SH-SY5Y (cell line): ENCODE data around the gene CHGA.

Experiments
- GATA2 ChIP-seq: IDR thresholded peaks from 2 replicates; pipeline ENCODE4 v1.6.1; 2011; ENCODE audit warnings: mild to moderate bottlenecking, low read depth, low read length
- GATA3 ChIP-seq: IDR thresholded peaks from 2 replicates; pipeline ENCODE4 v1.6.1; 2011; ENCODE audit warnings: low read depth, mild to moderate bottlenecking, low read length, moderate library complexity

GRCh38 chr14:92950773-92951172 is 27.8 kb downstream of the CHGA start:
- no peak for TF ChIP-seq GATA3
- TF ChIP-seq GATA2: no peak
